Stimulated activated CD8-positive, alpha-beta memory T cell treated with anti-CD3 and anti-CD28 coated beads, Interleukin-7, amount 100 ng/mL, for 1 hour (primary cell): ENCODE data around the gene PHB1.

ENCODE experiments used
- DNase-seq, 2 donors: peaks; one replicate each; pipeline ENCODE4 v3.0.0-alpha.2; 2020; ENCODE audit warnings: low read depth in 2 of 2

Gene PHB1

GRCh38 chr17:49414622-49415350 lies at the start of gene PHB1:
Gene PHB1, minus strand, starts transcription at chr17:49414882. Its CDS starts 1,618 bp downstream, at chr17:49413264.
- DNase-seq: peak; percentile 81 to 83

GRCh38 chr17:49464049-49464448 lies 49.4 kb upstream of the PHB1 start:
- no peak for DNase-seq

DNA sequence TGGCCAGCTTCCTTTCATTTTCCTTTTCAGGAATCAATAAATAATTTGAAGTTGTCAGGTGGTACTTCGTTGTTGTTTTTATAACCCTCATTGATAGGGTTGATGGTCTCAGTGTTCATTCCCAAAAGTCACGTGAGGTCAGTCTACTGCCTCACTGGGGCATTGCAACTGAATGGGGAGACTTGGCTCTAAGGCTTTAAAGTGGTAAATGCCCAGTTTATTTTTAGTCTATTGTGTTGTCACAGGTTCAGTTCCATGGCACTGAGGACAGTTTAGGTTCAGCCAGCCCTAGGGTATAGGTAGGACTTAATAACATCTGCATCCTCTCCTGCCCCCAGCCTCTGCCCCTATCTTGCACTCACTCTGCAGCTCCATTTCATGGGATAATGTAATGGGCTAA lies 46.9 kb upstream of the PHB1 start:
- no peak for DNase-seq

- DNase-seq: no peak
Observed at GRCh38 chr17:49460401-49460800, 45.7 kb upstream of the PHB1 start.

- DNase-seq: no peak
Observed at GRCh38 chr17:49459401-49459984, 44.8 kb upstream of the PHB1 start.

GRCh38 chr17:49457564-49458535 lies 43.2 kb upstream of the PHB1 start:
- no peak for DNase-seq

GRCh38 chr17:49456183-49456965 lies 41.7 kb upstream of the PHB1 start:
- no peak for DNase-seq

GRCh38 chr17:49455272-49455861 lies 40.7 kb upstream of the PHB1 start:
- no peak for DNase-seq

- no peak for DNase-seq
Observed at GRCh38 chr17:49454050-49454449, 39.4 kb upstream of the PHB1 start.

DNA sequence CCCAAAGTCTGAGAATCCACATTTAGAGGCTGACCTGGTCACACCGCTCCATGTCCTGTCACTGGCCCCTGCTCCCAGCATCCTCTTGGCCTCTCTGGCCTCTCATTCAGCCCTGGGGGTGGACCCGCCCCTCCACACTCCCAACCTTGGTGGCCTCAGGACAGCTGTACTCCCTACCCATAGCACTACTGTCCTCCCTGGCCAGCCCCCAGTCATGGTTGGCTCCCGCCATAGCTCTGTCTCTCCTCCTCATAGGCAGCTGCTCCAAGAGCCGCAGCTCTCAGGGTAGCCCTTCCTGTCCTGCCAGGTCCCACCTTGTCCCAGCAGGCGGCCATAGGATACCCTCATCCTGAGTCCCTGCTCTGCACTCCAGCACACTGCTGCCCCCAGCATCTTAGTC lies 38.0 kb upstream of the PHB1 start:
- no peak for DNase-seq

- DNase-seq: no peak
Observed at GRCh38 chr17:49452201-49452600, 37.5 kb upstream of the PHB1 start.

DNA sequence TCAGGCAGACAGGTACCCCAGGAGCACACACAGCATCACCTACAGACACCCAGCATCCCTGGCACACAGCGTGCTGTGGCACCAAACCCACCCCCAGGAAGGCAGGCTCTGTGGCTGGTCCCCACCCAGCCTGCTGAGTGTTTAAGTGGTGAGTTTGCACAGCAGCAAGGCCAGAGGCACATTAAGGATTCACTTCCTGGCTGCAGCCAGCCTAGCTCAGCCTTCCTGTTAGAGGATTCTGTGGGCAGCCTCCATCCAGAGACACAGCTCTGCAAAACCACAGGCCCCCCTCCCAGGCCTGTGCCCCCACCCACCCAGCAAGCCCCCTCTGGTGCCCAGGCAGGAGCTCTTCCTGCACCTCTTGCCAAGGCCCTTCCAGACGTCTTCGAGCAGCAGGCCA lies 36.1 kb upstream of the PHB1 start:
- no peak for DNase-seq

DNA sequence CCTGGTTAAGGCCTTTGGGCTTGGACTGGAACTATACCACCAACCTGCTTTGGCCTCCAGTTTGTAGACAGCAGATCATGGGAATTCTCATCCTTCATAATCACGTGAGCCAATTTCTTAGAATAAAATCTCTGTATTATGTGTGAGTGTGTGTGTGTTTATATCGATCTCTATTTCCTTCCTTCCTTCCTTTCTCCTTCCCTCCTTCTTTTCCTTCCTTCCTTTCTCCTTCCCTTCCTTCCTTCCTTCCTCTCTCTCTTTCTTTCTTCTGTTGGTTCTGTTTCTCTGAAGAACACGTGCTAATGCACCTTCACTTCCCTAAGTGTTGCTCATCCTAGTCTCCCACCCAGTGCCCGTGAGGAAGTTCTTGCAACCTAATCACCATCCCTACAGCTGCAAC lies 35.5 kb upstream of the PHB1 start:
- DNase-seq: no peak

DNA sequence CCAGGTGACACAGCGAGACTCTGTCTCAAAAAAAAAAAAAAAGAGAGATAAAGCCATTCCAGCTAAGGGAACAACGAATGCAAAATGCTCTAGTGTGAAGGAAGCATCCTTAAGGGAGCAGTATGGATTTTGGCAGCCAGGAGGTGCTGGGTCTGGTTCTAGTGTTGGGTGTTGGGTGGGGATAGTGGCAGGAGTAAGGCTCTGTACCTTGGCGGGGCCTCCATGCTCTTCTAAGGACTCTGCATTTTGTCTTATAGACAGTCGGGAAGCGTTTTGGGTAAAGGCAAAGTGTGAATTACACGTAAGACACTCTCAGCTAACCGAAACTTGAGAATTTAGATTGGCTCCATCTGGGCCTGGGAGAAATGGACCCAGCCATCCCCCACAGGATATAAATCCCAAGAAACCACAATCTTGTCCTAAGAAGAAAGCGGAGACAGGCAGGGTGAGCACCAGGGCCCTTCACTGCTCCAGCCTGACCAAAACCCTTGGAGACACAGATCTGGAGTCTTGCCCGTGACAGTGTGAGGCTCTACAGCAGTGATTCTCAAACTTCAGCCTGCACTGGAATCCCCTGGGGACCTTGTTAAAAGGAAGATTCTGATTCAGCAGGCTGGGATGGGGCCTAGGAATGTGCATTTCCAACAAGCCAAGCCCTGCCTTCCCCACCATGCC lies 33.1 kb upstream of the PHB1 start:
- no peak for DNase-seq

DNA sequence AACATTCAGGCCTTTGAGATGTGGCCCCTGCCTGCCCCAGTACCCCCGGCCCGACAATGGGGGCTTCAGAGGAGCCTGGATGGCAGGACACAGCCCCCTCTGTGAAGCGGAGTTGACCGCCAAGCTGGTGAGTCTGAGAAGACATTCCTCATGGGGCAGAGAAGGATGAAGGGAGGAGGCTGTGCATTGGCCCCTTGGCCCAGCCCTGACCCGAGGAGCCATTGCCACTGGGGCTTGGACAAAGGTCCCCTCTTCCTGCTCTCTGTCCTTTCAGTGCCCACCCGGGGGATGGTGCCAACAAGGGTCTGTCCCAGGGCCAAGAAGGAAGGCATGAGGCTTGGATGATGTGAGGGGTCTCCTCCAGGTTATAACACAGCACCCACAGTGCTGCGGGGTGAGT lies 30.9 kb upstream of the PHB1 start:
- DNase-seq: no peak

DNA sequence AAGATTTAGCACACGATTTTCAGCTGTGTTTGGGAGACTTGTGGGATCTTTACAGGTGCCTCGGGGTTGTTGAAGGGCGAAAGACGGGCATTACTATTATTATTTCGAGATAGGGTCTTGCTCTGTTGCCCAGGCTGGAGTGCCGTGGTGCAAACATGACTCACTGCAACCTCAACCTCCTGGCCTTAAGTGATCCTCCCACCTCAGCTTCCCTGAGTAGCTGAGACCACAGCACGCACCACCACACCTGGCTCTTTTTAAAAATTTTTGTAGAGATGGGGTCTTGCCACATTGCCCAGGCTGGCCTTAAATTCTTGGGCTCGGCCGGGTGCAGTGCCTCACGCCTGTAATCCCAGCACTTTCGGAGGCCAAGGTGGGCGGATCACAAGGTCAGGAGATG lies 29.7 kb upstream of the PHB1 start:
- no peak for DNase-seq

DNA sequence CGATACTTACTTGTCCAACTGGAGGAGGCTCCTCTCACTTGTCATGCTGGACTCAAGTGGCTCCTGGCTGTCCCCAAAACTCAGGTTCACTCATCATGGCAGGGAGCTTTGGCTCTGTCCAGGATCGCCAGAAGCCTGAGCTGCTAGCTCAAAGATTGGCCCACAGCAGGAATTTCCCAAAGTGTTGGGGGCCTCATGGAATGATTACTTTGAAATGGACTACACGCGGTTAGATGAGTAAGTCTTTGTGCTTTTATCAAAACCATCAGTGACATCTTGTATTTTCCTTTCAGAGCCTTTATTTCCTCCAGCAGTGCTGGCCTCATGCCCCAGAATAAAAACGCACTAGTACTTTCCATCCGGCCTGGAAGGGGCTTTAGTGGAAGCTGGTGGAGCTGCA lies 29.2 kb upstream of the PHB1 start:
- DNase-seq: no peak

DNA sequence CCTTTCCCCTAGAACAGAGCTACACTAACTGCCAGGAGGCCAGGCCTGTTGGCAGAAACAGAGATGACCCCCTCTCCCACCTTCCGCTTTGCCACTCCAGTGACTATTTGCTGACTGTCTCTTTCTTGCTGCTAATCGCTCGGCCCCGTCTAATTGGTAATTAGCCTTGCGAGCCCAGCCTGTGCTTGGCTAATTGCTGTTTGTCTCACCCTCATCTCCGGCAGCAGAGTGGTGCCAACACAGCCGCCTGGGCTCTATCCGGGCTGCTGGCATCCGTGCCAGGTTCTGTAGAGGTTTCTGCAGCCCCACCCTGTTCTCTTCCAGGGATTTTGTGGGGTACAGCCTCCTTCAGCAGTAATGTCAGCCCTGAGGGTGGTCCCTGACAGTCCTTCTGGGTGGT lies 27.4 kb upstream of the PHB1 start:
- no peak for DNase-seq

- DNase-seq: no peak
Observed at GRCh38 chr17:49441578-49441977, 26.9 kb upstream of the PHB1 start.

- DNase-seq: no peak
Observed at GRCh38 chr17:49440581-49440980, 25.9 kb upstream of the PHB1 start.
